ENCODE data around the gene TMEM132C.

GRCh38 chr12:128385736-128386135, 118.8 kb downstream of the TMEM132C start:
- TF ChIP-seq, protein P1, sequence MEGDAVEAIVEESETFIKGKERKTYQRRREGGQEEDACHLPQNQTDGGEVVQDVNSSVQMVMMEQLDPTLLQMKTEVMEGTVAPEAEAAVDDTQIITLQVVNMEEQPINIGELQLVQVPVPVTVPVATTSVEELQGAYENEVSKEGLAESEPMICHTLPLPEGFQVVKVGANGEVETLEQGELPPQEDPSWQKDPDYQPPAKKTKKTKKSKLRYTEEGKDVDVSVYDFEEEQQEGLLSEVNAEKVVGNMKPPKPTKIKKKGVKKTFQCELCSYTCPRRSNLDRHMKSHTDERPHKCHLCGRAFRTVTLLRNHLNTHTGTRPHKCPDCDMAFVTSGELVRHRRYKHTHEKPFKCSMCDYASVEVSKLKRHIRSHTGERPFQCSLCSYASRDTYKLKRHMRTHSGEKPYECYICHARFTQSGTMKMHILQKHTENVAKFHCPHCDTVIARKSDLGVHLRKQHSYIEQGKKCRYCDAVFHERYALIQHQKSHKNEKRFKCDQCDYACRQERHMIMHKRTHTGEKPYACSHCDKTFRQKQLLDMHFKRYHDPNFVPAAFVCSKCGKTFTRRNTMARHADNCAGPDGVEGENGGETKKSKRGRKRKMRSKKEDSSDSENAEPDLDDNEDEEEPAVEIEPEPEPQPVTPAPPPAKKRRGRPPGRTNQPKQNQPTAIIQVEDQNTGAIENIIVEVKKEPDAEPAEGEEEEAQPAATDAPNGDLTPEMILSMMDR (conservative IDR thresholded peaks at IDR 0.05; ENCODE audit: low read length), result no peak
- no peak for TF ChIP-seq EZH2phosphoT487 (IDR thresholded peaks at IDR 0.05; ENCODE audit: borderline replicate concordance, low read depth, low read length)

All from OCI-LY7 (cell line).